Neural crest cell (in vitro differentiated cells): Measurements from ENCODE around the gene MX2. TPM values are rescaled to one million over a fixed set of nuclear protein-coding genes. Genes with fewer than 3 reads are reported as not detected.

ENCODE experiments used
- DNase-seq: peaks from one replicate; pipeline ENCODE4 v3.0.0; 2021; ENCODE audit warnings: low read depth, mixed read lengths, low spot score
- H3K27ac Mint-ChIP-seq: one replicate; pipeline ENCODE4 v1.8.0; 2021; ENCODE audit warnings: mild to moderate bottlenecking, mixed read lengths; ENCODE audit not compliant: unreplicated experiment
- H3K27me3 Mint-ChIP-seq: 2 replicates; pipeline ENCODE4 v1.8.0; 2021; ENCODE audit warnings: low read depth, mild to moderate bottlenecking, mixed read lengths
- H3K36me3 Mint-ChIP-seq: 2 replicates; pipeline ENCODE4 v1.8.0; 2021; ENCODE audit warnings: low read depth, mild to moderate bottlenecking, mixed read lengths
- H3K4me1 Mint-ChIP-seq: 2 replicates; pipeline ENCODE4 v1.8.0; 2021; ENCODE audit warnings: mixed read lengths
- H3K4me3 Mint-ChIP-seq: one replicate; pipeline ENCODE4 v1.8.0; 2021; ENCODE audit warnings: mild to moderate bottlenecking, mixed read lengths
- H3K9me3 Mint-ChIP-seq: 2 replicates; pipeline ENCODE4 v1.8.0; 2021; ENCODE audit warnings: mixed read lengths
- total RNA-seq: library from RNA; stranded (reverse); gene quantifications from 2 replicates; pipeline ENCODE4 v1.2.1, GENCODE V29; 2021
- TF ChIP-seq, protein P1 (sequence below): fragments of 200-600 bp; sonication (generic); conservative IDR thresholded peaks from 2 replicates; pipeline ENCODE4 v1.5.0; 2021; ENCODE audit warnings: antibody characterized with exemption, mild to moderate bottlenecking

Gene MX2
- total RNA-seq, 1 donor from 2014 or later = not detected

DNA sequence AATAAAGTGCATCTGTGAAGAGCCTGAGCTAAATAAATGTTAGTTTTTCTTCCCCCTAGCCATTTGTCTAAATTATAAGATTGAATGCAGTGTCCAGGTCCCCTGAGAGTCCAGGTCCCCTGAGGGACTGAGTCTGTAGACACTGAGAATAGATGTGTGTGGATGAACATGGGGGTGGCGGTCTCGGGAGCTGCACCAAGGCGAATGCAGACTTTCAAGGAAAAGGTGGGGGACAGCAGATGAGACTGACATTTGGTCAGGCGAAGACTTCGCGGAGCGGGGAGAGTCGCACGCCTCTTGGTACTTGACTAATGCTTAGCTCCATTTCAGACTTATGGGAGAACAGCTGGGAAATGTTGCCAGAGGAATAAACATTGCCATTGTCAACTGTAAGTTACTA is 17.7 kb upstream of the MX2 start:
- H3K27me3 Mint-ChIP-seq = no peaks in the 10 kb centered on the region
- no peaks in the 10 kb centered on the region for H3K36me3 Mint-ChIP-seq
- DNase-seq = no peak
- TF ChIP-seq, protein P1, sequence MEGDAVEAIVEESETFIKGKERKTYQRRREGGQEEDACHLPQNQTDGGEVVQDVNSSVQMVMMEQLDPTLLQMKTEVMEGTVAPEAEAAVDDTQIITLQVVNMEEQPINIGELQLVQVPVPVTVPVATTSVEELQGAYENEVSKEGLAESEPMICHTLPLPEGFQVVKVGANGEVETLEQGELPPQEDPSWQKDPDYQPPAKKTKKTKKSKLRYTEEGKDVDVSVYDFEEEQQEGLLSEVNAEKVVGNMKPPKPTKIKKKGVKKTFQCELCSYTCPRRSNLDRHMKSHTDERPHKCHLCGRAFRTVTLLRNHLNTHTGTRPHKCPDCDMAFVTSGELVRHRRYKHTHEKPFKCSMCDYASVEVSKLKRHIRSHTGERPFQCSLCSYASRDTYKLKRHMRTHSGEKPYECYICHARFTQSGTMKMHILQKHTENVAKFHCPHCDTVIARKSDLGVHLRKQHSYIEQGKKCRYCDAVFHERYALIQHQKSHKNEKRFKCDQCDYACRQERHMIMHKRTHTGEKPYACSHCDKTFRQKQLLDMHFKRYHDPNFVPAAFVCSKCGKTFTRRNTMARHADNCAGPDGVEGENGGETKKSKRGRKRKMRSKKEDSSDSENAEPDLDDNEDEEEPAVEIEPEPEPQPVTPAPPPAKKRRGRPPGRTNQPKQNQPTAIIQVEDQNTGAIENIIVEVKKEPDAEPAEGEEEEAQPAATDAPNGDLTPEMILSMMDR = no peak
- H3K27ac Mint-ChIP-seq = no peak overlapping the region
- H3K9me3 Mint-ChIP-seq = peaks cover 3% of the 10 kb centered on the region
- H3K4me3 Mint-ChIP-seq = no peak overlapping the region
- no peaks in the 10 kb centered on the region for H3K4me1 Mint-ChIP-seq

DNA sequence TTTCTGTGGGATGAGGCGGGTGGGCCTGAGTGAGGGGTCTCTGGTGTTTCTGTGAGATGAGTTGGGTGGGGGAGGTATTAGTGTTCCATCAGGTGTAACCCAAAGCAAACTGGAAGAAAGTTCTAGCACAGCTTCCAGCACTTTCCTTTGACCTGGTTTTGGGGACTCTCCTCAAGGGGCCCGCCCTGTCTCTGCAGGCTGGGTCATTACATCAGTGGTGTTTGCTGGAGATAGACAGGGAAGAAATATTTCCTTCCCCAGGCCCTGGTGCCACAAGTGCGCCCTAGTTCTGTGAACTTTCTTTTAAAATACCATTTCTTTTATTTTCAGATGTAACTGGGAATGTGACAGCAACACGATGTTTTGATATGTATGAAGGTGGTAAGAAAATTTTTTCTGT is 16.5 kb upstream of the MX2 start:
- H3K4me1 Mint-ChIP-seq = no peaks in the 10 kb centered on the region

DNA sequence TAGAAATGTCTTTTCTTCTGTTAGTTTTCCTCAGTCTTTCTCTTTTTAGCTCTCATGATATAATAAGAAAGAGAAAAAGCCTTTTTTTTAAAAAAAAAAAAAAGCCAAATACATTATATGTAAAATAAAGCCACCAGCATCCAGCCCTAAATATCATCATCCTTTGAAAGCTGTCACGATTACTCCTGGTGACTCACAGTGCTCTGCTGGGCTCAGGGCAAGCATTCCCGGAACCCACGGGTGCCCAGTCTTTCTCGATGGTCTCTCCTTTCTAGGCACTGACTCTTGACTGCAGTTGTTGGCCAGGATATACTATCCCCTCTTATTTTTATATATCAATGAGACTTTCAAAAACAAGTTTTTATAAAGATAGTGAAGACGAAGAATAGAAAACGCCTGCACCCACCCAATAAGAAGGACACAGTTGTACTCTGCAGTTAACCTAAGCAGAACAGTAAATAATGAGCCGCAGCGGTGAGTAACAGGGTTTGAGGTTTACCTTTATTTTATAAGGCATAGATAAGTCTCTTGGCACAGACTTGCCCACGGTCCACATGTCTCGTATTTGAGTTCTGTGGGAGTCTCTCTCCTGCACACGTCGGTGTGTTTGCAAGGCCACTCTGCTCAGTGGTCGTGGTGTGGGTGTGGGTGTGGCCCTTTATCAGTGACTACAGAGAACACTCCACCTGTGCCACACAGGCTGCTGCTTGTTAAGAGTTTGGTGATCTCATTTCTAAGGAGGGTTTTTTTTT is 15.7 kb upstream of the MX2 start:
- Mint-ChIP-seq H3K27me3 (no peaks in the 10 kb centered on the region), H3K4me1 (no peaks in the 10 kb centered on the region), H3K27ac (no peak overlapping the region), H3K4me3 (no peak overlapping the region), H3K9me3 (peaks cover 3% of the 10 kb centered on the region), H3K36me3 (no peaks in the 10 kb centered on the region)
- DNase-seq = no peak
- TF ChIP-seq, protein P1 = no peak

More for the DNA sequence above, 16.5 kb upstream of the MX2 start:
- no peak for DNase-seq
- peaks cover 3% of the 10 kb centered on the region for H3K9me3 Mint-ChIP-seq
- no peaks in the 10 kb centered on the region for H3K36me3 Mint-ChIP-seq
- H3K27me3 Mint-ChIP-seq = no peaks in the 10 kb centered on the region
- TF ChIP-seq, protein P1 = no peak
- no peak overlapping the region for H3K4me3 Mint-ChIP-seq
- no peak overlapping the region for H3K27ac Mint-ChIP-seq

DNA sequence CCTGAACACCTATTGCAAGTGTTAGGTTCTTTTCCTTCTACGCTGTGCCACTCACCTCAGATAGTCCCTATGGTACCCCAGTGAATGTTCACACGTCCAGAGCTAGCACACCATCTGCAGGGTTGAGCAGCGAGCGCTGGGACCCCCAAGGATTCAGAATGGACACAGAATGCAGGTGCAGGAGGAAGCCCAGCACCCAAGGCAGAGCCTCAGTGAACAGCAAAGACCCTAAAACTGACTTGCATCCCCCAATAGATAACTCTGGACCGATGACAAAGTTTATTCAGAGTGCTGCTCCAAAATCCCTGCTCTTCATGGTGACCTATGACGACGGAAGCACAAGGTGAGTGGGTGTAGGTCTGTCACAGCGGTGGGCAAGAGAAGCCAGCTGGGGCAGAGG is 15.1 kb upstream of the MX2 start:
- H3K36me3 Mint-ChIP-seq = no peaks in the 10 kb centered on the region
- peaks cover 3% of the 10 kb centered on the region for H3K9me3 Mint-ChIP-seq
- TF ChIP-seq, protein P1 = no peak
- no peak overlapping the region for H3K4me3 Mint-ChIP-seq
- H3K27ac Mint-ChIP-seq = no peak overlapping the region
- H3K27me3 Mint-ChIP-seq = no peaks in the 10 kb centered on the region
- H3K4me1 Mint-ChIP-seq = no peaks in the 10 kb centered on the region
- no peak for DNase-seq

DNA sequence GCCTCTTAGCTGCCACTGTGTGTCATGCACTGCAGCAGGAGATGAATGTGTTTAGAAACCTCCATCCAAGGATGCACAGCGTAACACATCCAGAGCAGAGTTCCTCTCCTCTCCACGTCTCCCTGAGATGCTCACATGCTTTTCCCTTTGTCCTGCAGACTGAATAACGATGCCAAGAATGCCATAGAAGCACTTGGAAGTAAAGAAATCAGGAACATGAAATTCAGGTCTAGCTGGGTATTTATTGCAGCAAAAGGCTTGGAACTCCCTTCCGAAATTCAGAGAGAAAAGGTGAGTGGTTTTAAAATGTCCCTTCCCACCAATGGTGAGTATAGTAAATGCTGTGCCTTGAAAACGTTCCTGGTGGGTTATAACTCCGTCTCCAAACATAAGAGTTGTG is 13.4 kb upstream of the MX2 start:
- Mint-ChIP-seq H3K4me3 (no peak overlapping the region), H3K9me3 (no peaks in the 10 kb centered on the region), H3K27ac (no peak overlapping the region), H3K27me3 (no peaks in the 10 kb centered on the region), H3K36me3 (no peaks in the 10 kb centered on the region), H3K4me1 (no peaks in the 10 kb centered on the region)
- TF ChIP-seq, protein P1 = no peak
- DNase-seq = no peak
